Stimulated activated naive B cell treated with anti-CD40 and anti-IgM and Interleukin-4, amounts not matched to agents 10 μg/mL and 1 μg/mL and 100 μg/mL, for 72 hours (primary cell): ENCODE results near the gene DNASE1.
"Not testable (repeated sequence)": the region's sequence is repeated elsewhere in the genome, so short reads cannot be mapped to it uniquely, and the experiment has no call there.

Source experiments
- ATAC-seq, 2 donors: fragments of 150-1000 bp; cut with Tn5 transposase; replicated peaks; 2 replicates each; pipeline ENCODE4 v1.10.0; 2021; ENCODE audit warnings: moderate library complexity in 1 of 2
- DNase-seq: peaks from one replicate; pipeline ENCODE4 v3.0.0; 2021
- H3K27ac Mint-ChIP-seq: one replicate; pipeline ENCODE4 v1.8.0; 2022; ENCODE audit warnings: mild to moderate bottlenecking, mixed read lengths
- H3K27me3 Mint-ChIP-seq, 2 donors: one replicate each; pipeline ENCODE4 v1.8.0; 2022; ENCODE audit warnings: mixed read lengths in 2 of 2
- H3K36me3 Mint-ChIP-seq, 2 donors: one replicate each; pipeline ENCODE4 v1.8.0; 2022; ENCODE audit warnings: mixed read lengths in 2 of 2, mild to moderate bottlenecking in 1 of 2
- H3K4me1 Mint-ChIP-seq, 2 donors: one replicate each; pipeline ENCODE4 v1.8.0; 2022; ENCODE audit warnings: mixed read lengths in 2 of 2, mild to moderate bottlenecking in 1 of 2
- H3K4me3 Mint-ChIP-seq, 2 donors: one replicate each; pipeline ENCODE4 v1.8.0; 2022; ENCODE audit warnings: mild to moderate bottlenecking in 2 of 2, mixed read lengths in 2 of 2, moderate library complexity in 1 of 2
- H3K9me3 Mint-ChIP-seq, 2 donors: one replicate each; pipeline ENCODE4 v1.8.0; 2022; ENCODE audit warnings: mixed read lengths in 2 of 2, mild to moderate bottlenecking in 1 of 2

The DNASE1 gene

GRCh38 chr16:3650631-3651265, 3.7 kb upstream of the DNASE1 start:
- H3K36me3 Mint-ChIP-seq = peaks cover 22 to 43% of the 10 kb centered on the region in 2 donors

GRCh38 chr16:3651461-3652372, 2.8 kb upstream of the DNASE1 start:
- Mint-ChIP-seq H3K27ac (no peak overlapping the region), H3K36me3 (peaks cover 25 to 42% of the 10 kb centered on the region in 2 donors), H3K27me3 (no peaks in the 10 kb centered on the region), H3K4me3 (no peak overlapping the region), H3K4me1 (peaks cover 5 to 6% of the 10 kb centered on the region in 2 donors), H3K9me3 (no peaks in the 10 kb centered on the region)
- ATAC-seq (no peak), DNase-seq (no peak)

More at GRCh38 chr16:3650631-3651265, 3.7 kb upstream of the DNASE1 start:
- Mint-ChIP-seq H3K4me3 (no peak overlapping the region), H3K27me3 (no peaks in the 10 kb centered on the region), H3K4me1 (peaks cover 5 to 6% of the 10 kb centered on the region in 2 donors), H3K9me3 (no peaks in the 10 kb centered on the region), H3K27ac (peak overlapping the region; percentile 14)
- no peak for ATAC-seq
- DNase-seq = no peak

- DNase-seq (no peak), ATAC-seq (no peak)
- Mint-ChIP-seq H3K27me3 (no peaks in the 10 kb centered on the region), H3K9me3 (no peaks in the 10 kb centered on the region), H3K4me3 (no peak overlapping the region), H3K4me1 (peaks cover 9 to 14% of the 10 kb centered on the region in 2 donors), H3K36me3 (peaks cover 32 to 50% of the 10 kb centered on the region in 2 donors), H3K27ac (peak overlapping the region; percentile 33)
Observed at GRCh38 chr16:3652373-3653195, 1.9 kb upstream of the DNASE1 start.

- DNase-seq = no peak
- Mint-ChIP-seq H3K27me3 (no peaks in the 10 kb centered on the region), H3K4me1 (peaks cover 9 to 14% of the 10 kb centered on the region in 2 donors), H3K4me3 (no peak overlapping the region), H3K36me3 (peaks cover 43 to 66% of the 10 kb centered on the region in 2 donors), H3K9me3 (no peaks in the 10 kb centered on the region), H3K27ac (no peak overlapping the region)
- ATAC-seq = no peak
Observed at GRCh38 chr16:3655030-3655395, 522 bp downstream of the DNASE1 start.

- Mint-ChIP-seq H3K9me3 (no peaks in the 10 kb centered on the region), H3K27ac (peak overlapping the region; percentile 59), H3K27me3 (no peaks in the 10 kb centered on the region), H3K4me1 (peaks cover 9 to 14% of the 10 kb centered on the region in 2 donors), H3K36me3 (peaks cover 43 to 69% of the 10 kb centered on the region in 2 donors), H3K4me3 (no peak overlapping the region)
- no peak for ATAC-seq
- DNase-seq = no peak
Observed at GRCh38 chr16:3655396-3656159, 1.1 kb downstream of the DNASE1 start.

GRCh38 chr16:3656160-3656490, 1.6 kb downstream of the DNASE1 start:
- Mint-ChIP-seq H3K27ac (peak overlapping the region; percentile 59), H3K4me1 (peaks cover 9 to 14% of the 10 kb centered on the region in 2 donors), H3K36me3 (peaks cover 45 to 70% of the 10 kb centered on the region in 2 donors)
- H3K9me3 Mint-ChIP-seq, DNase-seq, H3K4me3 Mint-ChIP-seq, ATAC-seq, H3K27me3 Mint-ChIP-seq: not testable (repeated sequence)

- DNase-seq = no peak
- peak overlapping the region; percentile 47 for H3K27ac Mint-ChIP-seq
- H3K4me1 Mint-ChIP-seq = peaks cover 5 to 14% of the 10 kb centered on the region in 2 donors
- H3K9me3 Mint-ChIP-seq = no peaks in the 10 kb centered on the region
- peaks cover 47 to 68% of the 10 kb centered on the region in 2 donors for H3K36me3 Mint-ChIP-seq
- no peaks in the 10 kb centered on the region for H3K27me3 Mint-ChIP-seq
- no peak overlapping the region for H3K4me3 Mint-ChIP-seq
- no peak for ATAC-seq
Observed at GRCh38 chr16:3656491-3657468, 2.3 kb downstream of the DNASE1 start.

- Mint-ChIP-seq H3K4me1 (peaks cover 4 to 10% of the 10 kb centered on the region in 2 donors), H3K4me3 (no peak overlapping the region), H3K27me3 (no peaks in the 10 kb centered on the region), H3K36me3 (peaks cover 49 to 71% of the 10 kb centered on the region in 2 donors), H3K9me3 (no peaks in the 10 kb centered on the region), H3K27ac (peak overlapping the region; percentile 78)
- ATAC-seq (no peak), DNase-seq (no peak)
Observed at GRCh38 chr16:3659251-3659650, 4.8 kb downstream of the DNASE1 start.

- peaks cover 4 to 8% of the 10 kb centered on the region in 2 donors for H3K4me1 Mint-ChIP-seq
- peaks cover 45 to 75% of the 10 kb centered on the region in 2 donors for H3K36me3 Mint-ChIP-seq
- H3K9me3 Mint-ChIP-seq = no peaks in the 10 kb centered on the region
- no peak for ATAC-seq
- no peak overlapping the region for H3K4me3 Mint-ChIP-seq
- no peak for DNase-seq
- no peaks in the 10 kb centered on the region for H3K27me3 Mint-ChIP-seq
- H3K27ac Mint-ChIP-seq = peak overlapping the region; percentile 32
Observed at GRCh38 chr16:3661311-3661710, 6.8 kb downstream of the DNASE1 start.

DNA sequence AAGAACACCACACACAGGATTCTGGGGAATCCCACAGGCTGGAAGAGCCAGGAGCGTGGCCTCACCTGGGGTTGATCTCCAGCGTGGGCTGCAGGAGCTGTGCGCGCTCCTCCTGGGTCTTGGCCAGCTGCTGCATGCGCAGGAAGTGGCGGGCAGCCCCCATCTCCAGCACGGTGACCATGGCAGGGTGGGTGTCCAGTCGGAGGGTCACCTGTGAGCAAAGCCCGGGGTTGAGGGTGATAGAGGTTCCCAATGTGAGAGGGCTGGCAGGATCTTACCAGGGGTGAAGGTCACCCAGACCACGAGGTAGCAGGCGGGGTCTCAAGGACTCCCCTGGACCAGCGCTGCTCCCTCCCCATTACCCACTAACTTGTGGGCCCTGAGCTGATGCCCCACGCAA, 7.4 kb downstream of the DNASE1 start:
- H3K36me3 Mint-ChIP-seq = peaks cover 42 to 75% of the 10 kb centered on the region in 2 donors
- H3K4me3 Mint-ChIP-seq = no peak overlapping the region
- H3K9me3 Mint-ChIP-seq = no peaks in the 10 kb centered on the region
- peaks cover 6 to 8% of the 10 kb centered on the region in 2 donors for H3K4me1 Mint-ChIP-seq
- no peaks in the 10 kb centered on the region for H3K27me3 Mint-ChIP-seq
- no peak for DNase-seq
- ATAC-seq = no peak
- peak overlapping the region; percentile 14 for H3K27ac Mint-ChIP-seq

DNA sequence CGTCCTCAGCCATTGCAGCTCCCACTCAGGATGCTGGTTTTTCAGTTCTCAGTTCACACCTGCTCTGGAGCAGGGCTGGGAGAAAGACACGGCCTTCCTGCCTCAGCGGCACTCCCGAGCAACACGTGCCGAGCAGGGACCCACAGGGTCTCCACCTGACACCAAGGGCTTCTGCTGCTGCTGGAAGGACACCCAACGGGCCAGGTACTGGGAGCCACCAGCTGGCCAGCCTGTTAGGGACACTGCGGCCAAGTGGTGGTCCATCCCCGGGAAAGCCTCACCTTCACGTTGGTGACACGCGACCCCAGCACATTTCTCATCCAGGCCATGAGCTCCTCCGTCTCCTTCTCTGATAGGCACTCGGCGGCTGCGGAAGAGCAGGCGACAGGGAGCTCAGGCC, 8.1 kb downstream of the DNASE1 start:
- Mint-ChIP-seq H3K27me3 (no peaks in the 10 kb centered on the region), H3K4me1 (peaks cover 3 to 4% of the 10 kb centered on the region in 2 donors), H3K4me3 (no peak overlapping the region), H3K9me3 (no peaks in the 10 kb centered on the region), H3K27ac (no peak overlapping the region), H3K36me3 (peaks cover 40 to 72% of the 10 kb centered on the region in 2 donors)
- no peak for ATAC-seq
- no peak for DNase-seq

DNA sequence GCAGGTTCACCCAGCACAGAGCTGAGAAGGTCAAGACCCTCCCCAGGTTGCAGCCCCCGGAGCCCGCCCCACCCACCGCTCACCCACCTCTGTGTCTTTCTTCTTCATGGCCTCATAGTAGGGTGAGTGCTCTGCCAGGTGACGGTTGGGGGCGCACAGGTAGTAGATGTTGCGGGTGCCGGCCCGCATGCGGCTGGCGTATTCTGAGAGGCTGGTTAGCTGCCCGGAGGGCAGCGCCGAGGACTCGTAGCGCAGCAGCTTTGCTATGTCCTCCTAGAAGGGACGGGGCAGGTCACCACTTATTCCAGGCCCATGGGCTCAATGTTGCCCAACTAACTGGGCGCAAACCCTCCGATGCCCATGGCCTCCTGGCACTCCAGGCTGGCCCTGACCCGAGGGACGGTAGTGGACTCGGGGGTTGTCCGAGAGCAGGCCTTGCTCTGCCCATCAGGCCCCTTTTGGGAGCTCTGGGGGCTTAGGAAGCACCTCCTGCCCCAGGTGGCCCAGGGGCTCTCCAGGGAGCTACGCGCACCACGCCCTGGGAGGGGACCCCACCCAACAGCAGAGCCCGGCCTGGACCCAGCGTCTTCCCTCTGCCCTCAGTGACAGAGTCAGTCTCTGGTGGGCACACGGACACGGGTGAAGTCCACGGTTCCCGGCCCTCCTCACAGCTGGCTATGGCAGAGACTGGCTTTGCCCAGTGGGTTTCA, 9.9 kb downstream of the DNASE1 start:
- H3K27ac Mint-ChIP-seq = no peak overlapping the region
- ATAC-seq (no peak), DNase-seq (no peak)
- H3K4me3 Mint-ChIP-seq = no peak overlapping the region
- peaks cover 42 to 65% of the 10 kb centered on the region in 2 donors for H3K36me3 Mint-ChIP-seq
- peaks cover 3 to 4% of the 10 kb centered on the region in 2 donors for H3K4me1 Mint-ChIP-seq
- no peaks in the 10 kb centered on the region for H3K9me3 Mint-ChIP-seq
- H3K27me3 Mint-ChIP-seq = no peaks in the 10 kb centered on the region
